ENCODE data around the gene KCNG4.
"Not testable (repeated sequence)": the region's sequence is repeated elsewhere in the genome, so short reads cannot be mapped to it uniquely, and the experiment has no call there.

KCNG4 gene

DNA sequence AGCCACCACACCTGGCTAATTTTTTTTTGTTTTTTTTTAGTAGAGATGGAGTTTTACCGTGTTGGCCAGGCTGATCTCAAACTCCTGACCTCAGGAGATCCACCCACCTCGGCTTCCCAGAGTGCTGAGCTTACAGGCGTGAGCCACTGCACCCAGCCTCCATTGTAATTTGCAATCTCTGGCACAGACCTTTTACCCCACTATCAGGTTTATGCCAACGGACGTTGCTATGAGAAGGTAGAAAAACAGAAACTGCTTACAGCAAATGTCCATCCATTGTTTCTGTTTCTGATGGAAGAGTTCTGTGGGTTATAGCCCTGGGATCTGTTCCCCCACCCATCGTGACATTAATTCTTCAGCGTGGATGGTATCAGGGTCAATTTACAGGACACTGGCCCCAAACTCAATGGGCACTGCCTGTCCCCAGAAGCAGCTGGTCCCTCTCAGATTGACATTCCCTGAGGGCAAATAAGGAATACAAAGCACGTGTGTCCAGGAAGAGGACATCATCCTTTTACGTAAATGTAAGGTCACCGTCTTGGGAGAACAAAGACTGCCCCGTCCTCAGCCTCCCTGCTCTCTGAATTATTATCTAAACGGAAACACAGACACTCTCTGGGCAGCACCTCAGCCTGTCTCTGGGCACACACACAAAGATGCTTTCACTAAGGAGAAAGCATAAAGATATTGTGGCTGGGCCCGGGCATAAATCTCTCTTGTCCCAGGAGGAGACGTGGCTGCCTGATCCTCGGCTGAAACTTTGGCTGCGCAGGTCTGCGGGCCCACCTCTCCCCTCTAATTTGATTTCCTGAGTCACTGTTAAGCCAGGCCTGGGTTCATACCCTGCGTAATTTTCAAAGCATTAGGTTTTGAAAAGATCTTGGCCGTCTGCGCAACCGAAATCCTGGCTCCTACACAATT, 5.2 kb downstream of the KCNG4 start:
- DNase-seq (ENCODE audit: low read depth), result no peak

DNA sequence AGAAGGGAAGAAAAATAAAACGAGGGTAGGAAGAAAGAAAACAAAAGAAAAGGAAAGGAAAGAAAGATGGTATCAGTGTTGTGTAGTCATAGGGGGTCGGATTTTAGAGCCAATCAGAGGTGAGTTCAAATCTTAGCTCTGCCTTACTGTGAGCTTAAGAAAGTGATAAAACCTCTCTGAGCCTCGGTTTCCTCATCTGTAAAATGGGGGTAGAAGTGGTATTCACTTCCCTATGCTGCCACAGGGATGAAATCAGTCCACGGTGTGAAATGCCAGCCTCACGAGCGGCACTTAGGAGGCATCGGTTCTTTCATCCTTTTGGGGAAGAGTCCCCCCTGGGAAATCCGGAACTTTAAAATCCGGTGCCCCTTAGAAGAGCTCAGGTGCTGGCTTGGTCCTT, 6.1 kb downstream of the KCNG4 start:
- DNase-seq (ENCODE audit: low read depth), result no peak

DNA sequence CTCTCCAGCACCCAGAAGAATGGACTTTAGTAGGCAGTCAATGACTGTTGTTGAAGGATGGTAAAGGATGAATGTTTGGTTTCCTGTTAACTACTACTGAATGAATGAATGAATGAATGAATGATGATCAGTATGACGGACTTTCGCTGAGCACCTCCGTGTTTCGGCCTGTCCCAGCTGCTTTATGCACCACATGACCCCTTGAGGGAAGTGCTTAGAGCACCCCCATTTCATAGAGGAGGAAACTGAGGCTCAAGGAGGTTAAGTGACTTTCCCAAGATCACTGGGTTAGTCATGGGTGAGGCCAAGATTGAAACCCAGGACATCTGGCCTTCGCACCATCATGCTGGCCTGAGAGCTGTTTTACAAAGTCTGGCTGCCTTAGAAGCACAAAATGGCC, 6.8 kb downstream of the KCNG4 start:
- no peak for DNase-seq (ENCODE audit: low read depth)

DNA sequence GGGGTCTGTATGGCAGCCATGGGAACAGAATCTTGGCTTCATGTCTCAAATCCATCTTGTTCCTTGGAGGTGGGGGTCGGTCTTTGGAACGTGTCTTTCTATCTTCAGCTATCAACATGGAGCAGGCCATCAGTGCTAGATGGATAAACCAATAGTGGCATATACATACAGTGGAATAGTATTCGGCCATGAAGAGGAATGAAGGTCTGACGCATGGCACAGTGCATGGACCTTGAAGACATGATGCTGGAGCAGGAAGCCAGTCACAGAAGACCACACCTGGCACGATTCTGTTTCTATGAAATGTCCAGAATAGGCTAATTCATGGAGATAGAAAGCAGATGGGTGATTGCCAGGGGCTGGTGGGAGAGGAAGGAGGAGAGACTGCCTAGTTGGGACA, 7.8 kb downstream of the KCNG4 start:
- DNase-seq (ENCODE audit: low read depth), result no peak

DNA sequence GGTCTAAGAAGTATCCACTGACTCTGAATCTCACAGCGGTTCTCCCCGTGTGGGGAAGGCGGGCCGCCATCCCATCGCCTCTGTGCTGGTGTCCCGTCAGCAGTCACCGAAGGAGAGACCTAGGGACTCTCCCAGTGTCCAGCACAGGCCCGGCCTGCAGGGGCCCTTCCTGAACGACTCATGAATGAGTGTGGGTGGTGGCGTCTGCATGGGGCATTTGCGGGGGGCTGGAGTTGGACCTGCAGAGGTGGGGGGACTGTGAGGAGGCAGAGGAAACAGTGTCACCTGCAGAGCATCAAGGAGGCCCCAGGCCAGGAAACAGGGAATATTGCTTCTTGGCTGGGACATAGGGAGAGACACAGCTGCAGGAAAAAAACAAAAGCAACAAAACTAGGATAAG, 10.3 kb downstream of the KCNG4 start:
- DNase-seq (ENCODE audit: low read depth), result no peak

DNA sequence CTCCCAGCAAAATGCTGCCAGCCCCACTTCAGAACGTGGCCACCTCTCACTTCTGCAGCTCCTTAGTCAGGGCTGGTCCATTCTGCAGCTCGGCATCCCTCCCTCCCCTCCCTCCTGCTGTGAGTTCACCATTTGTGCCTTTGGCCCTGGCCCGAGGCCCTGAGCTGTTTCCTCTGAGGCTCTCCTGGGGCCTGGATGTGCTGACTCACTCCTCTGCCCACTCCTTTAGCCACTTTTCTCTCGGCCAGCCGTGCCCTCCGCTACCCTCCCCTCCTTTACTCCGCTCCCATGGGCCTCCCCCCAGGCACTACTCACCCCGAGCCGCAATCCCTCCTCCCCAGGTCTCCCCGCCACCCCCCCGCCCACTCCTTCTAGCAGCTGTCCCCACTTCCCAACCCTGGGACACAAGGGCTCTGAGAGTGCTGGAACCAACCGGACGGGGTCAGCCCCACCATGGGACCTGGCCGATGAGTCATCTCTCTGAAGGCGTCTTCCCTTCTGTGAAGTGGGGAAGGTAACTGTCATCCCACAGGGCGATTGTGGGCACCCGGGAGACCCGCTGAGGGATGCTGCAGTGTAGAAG, 11.5 kb downstream of the KCNG4 start:
- DNase-seq (ENCODE audit: low read depth), result peak; percentile 81

DNA sequence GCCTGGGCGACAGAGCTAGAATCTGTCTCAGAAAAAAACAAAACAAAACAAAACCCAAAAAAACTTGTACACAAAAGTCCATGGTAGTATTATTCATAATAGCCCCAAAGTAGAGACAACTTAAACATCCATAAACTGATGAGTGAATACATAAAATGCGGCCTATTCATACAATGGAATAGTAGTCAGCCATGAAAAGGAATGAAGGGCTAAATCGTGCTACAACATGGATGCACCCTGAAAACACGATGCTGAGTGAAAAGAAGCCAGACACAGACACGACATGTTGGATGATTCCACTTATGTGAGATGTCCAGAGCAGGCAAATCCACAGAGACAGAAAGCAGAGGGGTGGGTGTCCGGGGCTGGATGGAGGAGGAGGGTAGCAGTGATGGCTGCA, 12.3 kb downstream of the KCNG4 start:
- DNase-seq (ENCODE audit: low read depth), result no peak

DNA sequence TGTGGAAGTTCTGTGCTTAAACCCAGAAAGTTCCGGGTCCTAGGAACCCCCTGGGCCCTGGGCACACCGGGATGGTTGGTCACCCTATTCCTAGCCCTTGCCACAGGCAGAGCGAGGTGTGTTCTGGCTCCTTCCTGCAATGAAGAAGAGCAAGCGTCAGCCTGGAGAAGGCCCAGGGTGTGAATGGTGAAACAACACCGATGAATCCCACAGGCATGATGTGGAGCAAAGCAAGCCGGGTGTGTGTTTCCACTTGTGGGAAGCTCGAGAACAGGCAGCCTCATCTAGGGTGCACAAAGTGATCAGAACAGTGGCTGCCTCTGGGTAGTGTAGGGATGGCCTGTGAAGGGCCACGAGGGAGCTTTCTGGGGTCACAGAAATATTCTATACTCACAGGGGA, 13.8 kb downstream of the KCNG4 start:
- no peak for DNase-seq (ENCODE audit: low read depth)

DNA sequence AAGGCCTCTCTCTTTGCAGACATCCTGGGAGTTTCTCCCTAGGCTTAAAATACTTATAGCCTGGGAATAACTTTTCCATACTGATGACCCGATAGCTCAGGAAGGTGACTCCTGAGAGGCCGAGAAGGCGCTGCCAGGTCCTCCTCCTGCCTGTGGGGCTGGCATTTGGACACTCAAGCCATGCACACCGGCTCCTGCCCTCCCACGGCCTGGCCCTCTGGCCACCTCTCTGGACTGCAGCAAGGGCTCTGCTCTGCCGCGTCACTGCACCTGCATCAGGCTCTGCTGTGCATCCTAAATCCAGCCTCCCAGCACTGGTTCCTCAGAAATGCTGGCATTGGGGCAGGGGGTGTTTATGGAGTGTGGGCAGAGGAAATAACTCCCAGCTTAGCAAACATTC, 14.2 kb downstream of the KCNG4 start:
- no peak for DNase-seq (ENCODE audit: low read depth)

DNA sequence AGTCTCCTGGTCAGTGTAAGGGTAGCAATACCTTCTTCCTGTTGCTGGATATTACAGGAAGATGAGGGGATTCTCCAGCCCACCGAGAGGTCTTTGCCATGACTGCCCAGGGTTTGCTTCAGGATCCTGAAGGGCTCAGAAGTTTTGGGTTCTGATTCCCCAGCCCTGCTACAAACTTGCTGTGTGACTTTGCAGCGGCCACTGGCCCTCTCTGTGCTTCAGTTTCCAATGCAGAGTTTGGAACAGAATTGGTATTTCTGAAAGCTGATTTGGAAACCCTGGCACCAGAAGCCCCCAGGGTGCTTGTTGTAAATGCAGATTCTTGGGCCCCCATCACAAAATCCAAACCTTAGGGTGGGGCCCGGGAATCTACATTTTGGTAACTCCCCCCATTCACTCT, 14.7 kb downstream of the KCNG4 start:
- DNase-seq (ENCODE audit: low read depth), result no peak

DNA sequence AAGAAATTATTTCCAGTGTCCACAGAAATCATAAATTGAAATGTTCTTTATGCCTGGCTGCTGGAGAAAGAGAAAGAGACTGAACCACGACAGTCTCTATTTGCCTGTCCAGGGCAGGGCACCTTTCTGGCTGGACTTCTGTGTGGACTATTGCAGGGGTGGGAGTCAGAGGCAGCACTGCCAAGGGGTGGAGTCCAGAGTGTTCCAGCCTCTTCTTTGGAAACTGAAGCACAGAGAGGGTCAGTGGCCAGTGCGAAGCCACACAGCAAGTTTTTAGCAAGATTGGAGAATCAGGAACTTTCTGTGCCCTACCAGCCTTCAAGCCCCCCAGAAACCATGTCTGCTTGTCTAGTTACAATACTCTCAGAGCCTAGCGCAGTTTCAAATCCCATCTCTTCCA, 15.3 kb downstream of the KCNG4 start:
- no peak for DNase-seq (ENCODE audit: low read depth)

DNA sequence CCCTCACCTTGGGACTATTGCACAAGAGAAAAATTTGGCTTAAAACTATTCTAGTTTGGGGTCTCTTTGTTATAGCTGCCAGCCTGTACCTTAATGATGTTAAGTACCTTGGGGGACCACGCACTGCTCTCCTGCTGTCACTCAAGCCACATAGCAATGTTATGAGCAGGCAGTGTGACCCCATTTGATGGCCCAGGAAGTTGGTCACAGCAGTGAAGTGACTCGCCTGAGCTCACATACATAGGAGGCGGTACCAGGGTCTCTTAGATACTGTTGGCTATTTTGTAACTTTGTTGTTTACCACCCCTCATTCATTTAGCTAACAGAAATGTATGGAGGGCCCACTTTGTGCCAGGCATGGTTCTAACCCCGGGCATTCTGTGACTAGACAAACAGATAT, 16.4 kb downstream of the KCNG4 start:
- DNase-seq (ENCODE audit: low read depth), result no peak

DNA sequence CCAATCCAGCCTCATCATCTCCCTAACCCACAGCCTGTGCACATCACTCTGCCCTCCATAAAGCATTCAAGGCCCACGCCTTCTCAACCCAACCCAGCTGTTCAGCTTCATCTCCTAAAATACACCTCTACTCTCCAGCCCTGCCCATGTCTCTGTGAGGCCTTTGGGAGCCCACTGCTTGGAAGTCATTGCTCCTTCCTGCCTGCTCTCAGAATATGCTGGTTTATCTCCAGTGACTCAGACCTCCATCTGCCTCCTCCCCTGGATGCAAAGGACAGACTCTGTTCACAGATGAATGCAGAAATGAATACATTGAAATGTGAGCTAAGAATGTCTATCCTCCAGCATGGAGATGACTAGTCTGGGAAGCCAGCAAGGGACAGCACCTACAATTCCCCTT, 19.0 kb downstream of the KCNG4 start:
- DNase-seq (ENCODE audit: low read depth), result no peak

DNA sequence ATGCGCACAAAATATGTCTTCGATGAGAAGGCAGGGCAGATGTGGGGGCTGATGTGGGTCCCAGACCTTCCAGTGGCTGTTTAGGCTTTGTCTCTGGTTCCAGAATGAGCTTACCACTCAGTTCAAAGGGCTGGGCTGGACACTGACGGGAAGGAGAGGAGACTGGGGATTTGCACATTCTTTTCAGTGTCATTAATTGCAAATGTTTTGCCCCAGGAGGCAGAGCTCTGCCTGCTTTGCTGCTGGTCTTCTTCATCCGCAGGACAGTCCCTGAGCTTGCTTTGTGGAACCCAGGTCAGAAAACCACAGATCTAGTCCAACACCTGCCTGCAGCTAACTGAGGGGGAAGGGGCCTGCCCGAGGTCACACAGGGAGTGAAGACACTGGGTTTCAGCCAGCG, 20.9 kb downstream of the KCNG4 start:
- no peak for DNase-seq (ENCODE audit: low read depth)

DNA sequence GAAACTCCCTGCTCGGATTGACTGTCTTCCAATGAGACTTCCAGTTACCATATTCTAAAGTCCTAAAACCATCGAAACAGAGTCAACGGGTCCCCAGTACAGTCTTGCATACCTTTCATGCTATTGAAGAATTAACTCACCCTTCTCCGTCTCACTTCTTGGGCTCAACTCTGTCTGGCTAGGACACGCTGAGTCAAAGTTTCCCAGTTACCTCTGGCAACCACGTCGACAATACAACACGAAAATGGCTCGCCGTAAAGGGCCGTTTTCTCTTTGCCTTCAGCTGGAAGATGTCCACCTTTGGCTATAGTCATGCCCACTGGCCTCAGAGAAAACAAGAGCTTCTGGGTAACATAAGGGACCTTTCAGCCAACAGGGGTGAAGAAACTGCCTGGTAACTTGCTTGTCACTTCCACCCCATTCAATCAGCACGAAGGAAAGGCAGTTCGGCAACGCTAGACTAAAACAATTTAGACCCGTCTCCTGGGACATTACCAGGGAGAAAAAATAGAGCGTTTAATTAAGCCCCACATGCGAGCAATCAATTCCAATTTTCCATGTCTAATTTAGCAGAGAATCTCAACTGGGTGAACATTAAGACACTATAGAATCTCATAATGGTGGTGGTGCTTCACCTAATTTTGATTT, 21.5 kb downstream of the KCNG4 start:
- no peak for DNase-seq (ENCODE audit: low read depth)

DNA sequence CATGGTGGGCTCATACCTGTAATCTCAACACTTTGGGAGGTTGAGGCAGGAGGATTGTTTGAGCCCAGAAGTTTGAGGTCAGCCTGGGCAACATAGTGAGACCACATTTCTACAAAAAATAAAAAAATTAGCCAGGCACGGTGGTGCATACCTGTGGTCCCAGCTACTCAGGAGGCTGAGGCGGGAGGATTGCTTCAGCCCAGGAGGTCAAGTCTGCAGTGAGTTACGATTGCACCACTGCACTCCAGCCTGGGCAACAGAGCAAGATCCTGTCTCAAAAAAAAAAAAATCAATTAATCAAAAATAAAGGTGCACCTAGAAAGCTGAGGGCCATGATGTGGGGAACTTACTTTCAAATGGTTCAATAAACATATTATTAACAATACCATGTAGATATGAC, 23.7 kb downstream of the KCNG4 start:
- not testable (repeated sequence) for DNase-seq (ENCODE audit: low read depth)

DNA sequence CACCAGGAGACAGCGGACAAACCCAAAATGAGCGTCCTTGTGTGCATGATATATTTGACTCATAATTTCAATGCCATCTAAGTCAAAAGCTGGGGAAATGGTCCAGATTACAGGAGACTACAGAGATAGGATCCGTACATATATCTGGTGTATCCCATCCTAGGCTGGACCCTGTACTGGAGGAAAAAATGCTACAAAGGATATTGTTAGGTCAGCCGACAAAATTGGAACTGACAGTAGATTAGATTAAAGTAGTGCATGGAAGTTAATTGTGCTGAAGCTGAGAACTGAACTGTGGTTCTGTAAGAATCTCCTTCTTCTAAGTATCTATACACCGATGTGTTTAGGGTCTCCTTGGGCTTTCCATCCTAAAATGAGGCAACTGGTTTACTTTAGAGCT, 24.3 kb downstream of the KCNG4 start:
- no peak for DNase-seq (ENCODE audit: low read depth)

DNA sequence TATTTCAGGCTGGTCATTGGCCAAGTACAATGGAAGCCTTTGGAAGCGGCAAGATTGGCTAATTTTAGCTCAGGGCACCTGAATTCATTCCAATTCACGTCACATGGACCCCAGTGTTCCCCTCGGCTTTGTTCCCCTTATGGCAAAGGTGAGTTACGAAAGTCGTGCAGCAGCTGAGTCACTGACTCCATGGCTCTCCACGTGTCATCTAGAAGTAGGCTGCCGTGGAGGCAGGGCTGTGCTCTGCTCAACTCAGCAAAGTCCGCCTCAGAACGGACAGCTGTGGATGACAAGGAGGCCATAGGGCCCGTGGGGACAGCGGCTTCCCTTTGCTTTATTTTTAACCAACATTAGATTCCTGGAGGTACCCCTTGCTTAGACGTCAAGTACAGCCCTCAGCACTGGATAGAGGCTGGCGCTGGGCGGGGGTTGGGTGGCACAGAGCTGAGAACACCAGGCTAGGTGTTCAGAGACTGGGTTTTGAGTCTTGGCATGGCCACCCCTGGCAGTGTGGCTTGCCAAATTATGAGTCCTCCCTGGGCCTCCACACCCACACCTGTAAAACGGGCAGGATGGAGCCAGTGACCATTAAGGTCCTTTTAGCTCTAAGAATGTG, 25.3 kb downstream of the KCNG4 start:
- DNase-seq (ENCODE audit: low read depth), result no peak

DNA sequence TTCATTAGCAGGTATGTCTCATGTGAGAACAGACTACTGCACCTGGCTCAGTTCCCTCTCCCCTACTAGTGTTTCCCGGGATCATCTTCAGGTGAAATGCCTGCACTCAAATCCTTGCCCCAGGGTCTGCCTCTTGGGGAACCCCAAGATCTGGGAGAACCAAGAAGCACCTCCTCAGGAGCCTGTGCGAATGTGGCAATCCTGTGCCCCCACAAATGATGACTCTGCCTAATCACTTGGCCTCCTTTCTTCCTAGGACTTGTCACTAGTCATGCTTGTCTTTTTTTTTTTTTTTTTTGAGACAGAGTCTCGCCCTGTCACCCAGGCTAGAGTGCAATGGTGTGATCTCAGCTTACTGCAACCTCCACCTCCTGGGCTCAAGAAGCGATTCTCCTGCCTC, 27.2 kb downstream of the KCNG4 start:
- DNase-seq (ENCODE audit: low read depth), result no peak

DNA sequence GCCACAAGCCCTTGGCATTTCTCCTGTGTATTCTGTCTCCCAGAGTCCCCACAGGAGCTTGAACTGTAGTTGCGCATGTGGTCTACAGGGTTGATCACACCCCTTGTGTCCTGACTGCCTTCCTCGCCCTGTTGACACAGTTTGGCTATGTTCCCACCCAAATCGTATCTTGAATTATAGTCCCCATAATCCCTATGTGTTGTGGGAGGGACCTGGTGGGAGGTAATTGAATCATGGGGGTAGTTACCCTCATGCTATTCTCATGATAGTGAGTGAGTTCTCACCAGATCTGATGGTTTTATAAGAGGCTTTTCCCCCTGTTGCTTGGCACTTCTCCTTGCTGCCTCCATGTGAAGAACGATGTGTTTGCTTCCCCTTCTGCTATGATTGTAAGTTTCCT, 27.7 kb downstream of the KCNG4 start:
- no peak for DNase-seq (ENCODE audit: low read depth)

DNA sequence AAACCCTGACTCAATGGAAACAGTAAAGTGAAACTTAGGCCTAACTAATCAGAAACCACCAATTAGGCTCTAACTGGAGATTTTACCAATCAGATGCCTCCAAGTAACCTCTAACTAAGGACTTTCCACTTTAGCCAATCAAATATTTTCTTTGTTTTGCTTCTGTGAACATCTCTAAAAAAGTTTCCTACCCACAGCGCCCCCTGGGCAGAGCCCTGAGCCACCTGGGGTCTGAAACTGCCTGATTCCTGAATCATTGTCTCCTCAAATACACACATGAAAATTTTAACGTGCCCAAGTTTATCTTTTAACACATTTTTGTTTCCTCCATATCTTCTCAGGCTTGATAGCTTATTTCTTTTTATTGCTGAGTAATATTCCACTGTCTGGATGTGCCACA, 29.8 kb downstream of the KCNG4 start:
- no peak for DNase-seq (ENCODE audit: low read depth)

DNA sequence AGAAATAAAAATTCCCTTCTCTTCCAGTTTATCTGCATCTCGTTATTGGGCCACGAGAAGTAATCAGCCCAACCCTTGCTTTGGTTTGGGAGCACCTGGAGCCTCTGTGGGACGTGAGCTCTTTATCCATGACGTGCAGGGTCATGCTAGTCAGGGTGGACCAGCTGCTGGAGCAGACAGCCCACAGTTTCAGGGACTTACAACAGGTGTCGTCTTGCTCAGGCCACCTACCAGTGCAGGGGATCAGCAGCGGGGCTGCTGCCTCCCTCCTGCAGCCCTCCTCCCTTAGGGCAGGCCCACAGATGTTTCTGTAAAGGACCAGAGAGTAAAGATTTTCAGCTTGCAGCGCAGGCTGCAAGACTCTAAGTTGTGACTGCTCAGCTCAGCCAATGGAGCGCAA, 31.9 kb downstream of the KCNG4 start:
- no peak for DNase-seq (ENCODE audit: low read depth)

DNA sequence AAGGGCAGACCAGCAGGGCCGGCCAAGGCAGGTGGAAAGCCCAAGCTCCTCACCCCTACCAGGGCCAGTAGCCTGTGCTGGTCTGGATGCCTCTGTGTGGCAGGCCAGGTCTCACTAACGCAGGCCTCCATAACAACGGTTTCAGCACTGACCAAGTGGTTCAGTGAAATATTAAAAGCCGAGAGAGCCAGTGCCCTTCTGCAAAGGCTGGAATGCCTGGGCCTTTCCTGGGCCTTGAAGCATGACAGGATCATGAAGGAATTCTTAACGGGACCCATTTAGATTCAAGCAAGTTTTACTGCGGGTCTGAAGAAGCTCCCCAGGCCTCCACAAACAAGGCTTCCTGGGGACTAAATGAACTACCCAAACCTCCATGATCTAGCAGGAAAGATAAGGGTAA, 32.6 kb downstream of the KCNG4 start:
- no peak for DNase-seq (ENCODE audit: low read depth)

Data from fibroblast of the conjunctiva (primary cell).